GM20000 (cell line): ENCODE data around the gene AFG1L.
"Not testable (repeated sequence)": the region's sequence is repeated elsewhere in the genome, so short reads cannot be mapped to it uniquely, and the experiment has no call there.

ENCODE experiments used
- DNase-seq: peaks from one replicate; pipeline ENCODE4 v3.0.0; 2012; ENCODE audit warnings: low spot score
- TF ChIP-seq, protein P1 (sequence below): IDR thresholded peaks from 2 replicates; pipeline ENCODE4 v1.5.1; 2012; ENCODE audit warnings: mild to moderate bottlenecking, control low read depth; ENCODE audit errors: extremely low read depth, missing control alignments

The AFG1L gene

GRCh38 chr6:108436771-108437170 is 141.9 kb downstream of the AFG1L start:
- no peak for DNase-seq

DNA sequence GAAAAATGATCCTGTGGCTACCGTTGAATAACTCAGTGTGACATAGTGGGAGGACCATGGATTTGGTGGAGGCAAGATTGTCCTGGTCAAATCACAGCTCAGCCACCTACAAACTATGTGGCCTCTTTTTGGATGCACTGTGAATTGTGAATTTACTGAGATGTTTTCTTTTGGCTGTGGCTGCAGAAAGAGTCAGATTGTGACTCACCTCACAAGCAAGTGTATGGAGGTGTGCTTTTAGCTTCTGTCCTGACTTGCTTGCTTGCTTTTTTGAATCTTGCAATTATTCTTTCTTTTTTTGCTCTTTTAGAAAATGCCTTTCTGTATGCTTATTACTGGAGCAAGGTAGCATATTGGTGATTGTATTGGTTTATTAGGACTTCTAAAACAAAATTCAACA is 143.0 kb downstream of the AFG1L start:
- no peak for DNase-seq
- TF ChIP-seq, protein P1, sequence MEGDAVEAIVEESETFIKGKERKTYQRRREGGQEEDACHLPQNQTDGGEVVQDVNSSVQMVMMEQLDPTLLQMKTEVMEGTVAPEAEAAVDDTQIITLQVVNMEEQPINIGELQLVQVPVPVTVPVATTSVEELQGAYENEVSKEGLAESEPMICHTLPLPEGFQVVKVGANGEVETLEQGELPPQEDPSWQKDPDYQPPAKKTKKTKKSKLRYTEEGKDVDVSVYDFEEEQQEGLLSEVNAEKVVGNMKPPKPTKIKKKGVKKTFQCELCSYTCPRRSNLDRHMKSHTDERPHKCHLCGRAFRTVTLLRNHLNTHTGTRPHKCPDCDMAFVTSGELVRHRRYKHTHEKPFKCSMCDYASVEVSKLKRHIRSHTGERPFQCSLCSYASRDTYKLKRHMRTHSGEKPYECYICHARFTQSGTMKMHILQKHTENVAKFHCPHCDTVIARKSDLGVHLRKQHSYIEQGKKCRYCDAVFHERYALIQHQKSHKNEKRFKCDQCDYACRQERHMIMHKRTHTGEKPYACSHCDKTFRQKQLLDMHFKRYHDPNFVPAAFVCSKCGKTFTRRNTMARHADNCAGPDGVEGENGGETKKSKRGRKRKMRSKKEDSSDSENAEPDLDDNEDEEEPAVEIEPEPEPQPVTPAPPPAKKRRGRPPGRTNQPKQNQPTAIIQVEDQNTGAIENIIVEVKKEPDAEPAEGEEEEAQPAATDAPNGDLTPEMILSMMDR, result no peak

More at GRCh38 chr6:108436771-108437170, 141.9 kb downstream of the AFG1L start:
- TF ChIP-seq, protein P1, result no peak

DNA sequence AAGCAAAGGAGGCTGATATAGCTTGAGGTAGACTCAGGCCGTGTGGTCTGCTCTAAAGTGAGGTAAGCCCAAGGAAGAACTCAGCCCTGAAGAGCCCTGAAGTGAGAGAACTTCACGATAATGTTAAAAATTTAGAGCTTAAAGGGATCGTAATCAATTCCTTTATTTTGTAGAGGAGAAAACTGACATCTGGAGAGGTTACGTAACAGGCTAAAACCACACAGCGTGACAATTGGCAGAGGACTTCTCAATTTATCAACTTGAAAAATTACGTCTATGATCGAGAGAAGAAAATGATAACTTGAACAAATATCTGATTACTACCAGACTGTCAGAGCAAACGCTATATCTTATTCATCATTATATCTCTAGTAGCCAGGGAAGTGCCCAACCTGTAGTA is 144.1 kb downstream of the AFG1L start:
- TF ChIP-seq, protein P1, result no peak
- no peak for DNase-seq

DNA sequence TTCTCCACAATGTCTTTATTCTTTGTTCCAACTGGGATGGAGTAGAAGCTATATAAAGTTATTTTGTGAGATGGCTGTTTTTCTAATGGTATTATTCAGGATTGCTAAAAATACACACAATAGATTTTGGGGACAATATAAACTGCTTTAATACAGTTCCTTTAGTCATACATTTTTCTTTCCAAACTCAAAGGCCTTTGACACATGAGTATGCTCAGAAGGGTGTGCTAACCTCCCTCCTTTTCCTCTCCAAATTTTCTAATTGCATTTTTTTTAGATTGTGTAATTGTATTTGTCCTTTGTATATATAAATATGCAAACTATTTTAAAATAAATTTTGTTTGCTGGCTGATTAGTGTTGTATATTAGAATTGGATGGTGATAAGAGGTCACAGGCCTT is 146.3 kb downstream of the AFG1L start:
- DNase-seq, result no peak
- TF ChIP-seq, protein P1, result no peak

- DNase-seq, result no peak
- TF ChIP-seq, protein P1, result no peak
Measured at GRCh38 chr6:108442770-108443520, 148.1 kb downstream of the AFG1L start.

DNA sequence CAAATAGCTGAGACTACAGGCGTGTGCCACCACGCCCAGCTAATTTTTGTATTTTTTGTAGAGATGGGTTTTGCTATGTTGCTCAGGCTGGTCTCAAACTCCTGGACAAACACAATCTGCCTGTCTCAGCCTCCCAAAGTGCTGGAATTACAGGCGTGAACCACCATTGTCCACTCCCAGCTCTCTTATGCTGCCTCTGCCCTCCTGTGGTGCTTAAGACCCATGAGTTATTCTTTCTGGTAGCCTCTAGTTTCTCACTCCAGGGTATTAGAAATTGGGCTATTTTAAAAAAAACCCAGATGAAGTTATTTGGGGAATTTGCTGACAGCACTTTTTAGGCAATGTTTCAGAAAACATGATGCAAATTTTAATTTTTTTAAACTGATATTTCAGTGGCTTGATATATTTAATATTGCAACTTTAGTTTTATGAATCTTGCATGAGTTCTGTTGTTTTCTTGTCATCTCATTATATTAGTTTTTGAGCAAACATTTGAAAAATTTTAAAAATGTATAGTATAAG is 151.8 kb downstream of the AFG1L start:
- TF ChIP-seq, protein P1, result no peak
- DNase-seq, result no peak

DNA sequence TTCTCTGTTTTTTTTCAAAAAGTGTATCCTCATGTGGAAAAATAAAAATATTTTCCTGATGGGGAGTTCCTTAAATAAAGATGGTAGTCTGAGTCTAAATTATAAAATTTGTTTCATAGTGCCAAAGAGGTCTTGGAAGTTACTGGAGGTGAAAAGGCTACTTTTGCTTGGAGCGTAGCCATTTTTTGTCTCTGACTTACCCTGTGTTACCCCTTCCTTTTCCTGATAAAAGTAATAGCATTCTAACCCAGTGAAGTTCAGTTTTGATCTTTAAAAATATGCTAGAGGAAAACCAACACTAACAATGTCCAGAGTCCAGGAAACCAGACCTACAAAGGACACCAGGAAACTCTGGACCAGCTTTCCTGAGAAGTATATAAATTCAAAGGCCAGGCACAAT is 153.6 kb downstream of the AFG1L start:
- no peak for DNase-seq
- TF ChIP-seq, protein P1, result no peak

- not testable (repeated sequence) for DNase-seq
Measured at GRCh38 chr6:108449717-108450116, 154.9 kb downstream of the AFG1L start.
